Peyer's patch (tissue), 4 donors: ENCODE measurements around the gene UNC5A. TPM values are rescaled to one million over a fixed set of nuclear protein-coding genes. Genes with fewer than 3 reads are reported as not detected.

Experiments
- DNase-seq, 3 donors: peaks; one replicate each; pipeline ENCODE4 v3.0.0-alpha.2; 2017 to 2019
- H3K27ac ChIP-seq, 4 donors: fragments of 200-600 bp; sonication (generic); one replicate each; pipeline ENCODE4 v1.5.1; 2016 to 2019
- H3K27me3 ChIP-seq, 2 donors: fragments of 200-600 bp; sonication (generic); one replicate each; pipeline ENCODE4 v1.5.1; 2019
- H3K36me3 ChIP-seq, 3 donors: fragments of 200-600 bp; sonication (generic); one replicate each; pipeline ENCODE4 v1.5.1; 2016 to 2019
- H3K4me1 ChIP-seq, 4 donors: fragments of 200-600 bp; sonication (generic); one replicate each; pipeline ENCODE4 v1.5.1; 2016 to 2019
- H3K4me3 ChIP-seq, 4 donors: fragments of 200-600 bp; sonication (generic); 1 replicate in 3 of 4; 2 replicates in 1 of 4; pipeline ENCODE4 v1.5.1; 2016 to 2019; ENCODE audit warnings: mild to moderate bottlenecking in 1 of 4
- H3K9me3 ChIP-seq, 4 donors: fragments of 200-600 bp; sonication (generic); one replicate each; pipeline ENCODE4 v1.5.1; 2016 to 2019; ENCODE audit warnings: mild to moderate bottlenecking in 1 of 4
- POLR2A ChIP-seq, 2 donors: fragments of 450-650 bp; IDR thresholded peaks; one replicate each; pipeline ENCODE4 v1.5.1; 2017; ENCODE audit warnings: antibody characterized with exemption in 2 of 2, mild to moderate bottlenecking in 2 of 2, moderate library complexity in 2 of 2
- total RNA-seq, 4 donors: library from RNA; depleted of rRNA; stranded (reverse); fragments of >200 nt; gene quantifications; one replicate each; pipeline ENCODE4 v1.1.0, GENCODE V29; 2016
- TF ChIP-seq, protein P1 (sequence below), 6 experiments: fragments of 450-650 bp in 4 of 6; fragments of 200-600 bp in 2 of 6; sonication (generic) in 1 of 6; IDR thresholded peaks; one replicate each; pipeline ENCODE4 v1.5.1; 2017 to 2019; ENCODE audit warnings: antibody characterized with exemption in 6 of 6, mild to moderate bottlenecking in 3 of 6, moderate library complexity in 1 of 6

Gene UNC5A
- total RNA-seq, 4 donors from 2014 or later: 0.18 TPM; not detected in 3

DNA sequence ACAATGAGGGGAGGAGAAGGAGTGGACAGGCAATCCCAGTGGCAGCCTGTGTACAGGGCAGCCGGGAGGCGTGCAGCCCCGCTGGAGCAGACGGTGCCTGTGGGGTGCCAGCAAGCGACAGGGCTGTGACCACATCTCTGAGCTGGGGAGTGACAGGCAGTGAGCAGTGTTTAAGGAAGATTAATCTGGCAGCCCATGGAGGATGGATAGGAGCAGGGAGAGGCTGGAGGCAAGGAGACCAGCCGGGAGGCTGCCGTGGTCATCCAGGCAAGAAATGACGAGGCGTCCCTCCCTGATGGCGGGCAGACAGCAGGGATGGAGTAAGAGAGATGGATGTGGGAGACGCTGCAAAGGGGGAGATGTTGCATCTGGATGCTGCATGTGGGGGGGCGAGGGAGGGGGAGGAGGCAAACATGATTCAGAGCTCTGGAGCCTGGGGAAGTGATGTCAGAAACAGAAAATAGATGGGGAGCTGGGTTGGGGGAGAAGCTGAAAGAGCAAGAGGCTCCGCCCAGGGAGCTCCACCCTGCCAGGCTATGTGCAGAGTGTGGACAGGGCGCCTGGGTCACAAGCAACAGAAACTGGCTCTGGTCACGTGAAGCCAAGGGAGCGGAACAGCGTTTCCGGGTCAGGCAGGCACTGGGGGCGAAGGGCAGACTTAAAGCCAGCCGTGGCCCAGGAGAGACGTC, 12.6 kb downstream of the UNC5A start:
- Histone ChIP-seq H3K36me3 (no peaks in the 10 kb centered on the region), H3K4me3 (no peak overlapping the region), H3K9me3 (no peaks in the 10 kb centered on the region), H3K27me3 (peaks cover 0 to 5% of the 10 kb centered on the region in 2 donors), H3K27ac (no peak overlapping the region), H3K4me1 (peaks cover 0 to 3% (median 0%) of the 10 kb centered on the region in 4 donors)
- TF ChIP-seq POLR2A (IDR thresholded peaks at IDR 0.05): no peak
- no peak for DNase-seq

DNA sequence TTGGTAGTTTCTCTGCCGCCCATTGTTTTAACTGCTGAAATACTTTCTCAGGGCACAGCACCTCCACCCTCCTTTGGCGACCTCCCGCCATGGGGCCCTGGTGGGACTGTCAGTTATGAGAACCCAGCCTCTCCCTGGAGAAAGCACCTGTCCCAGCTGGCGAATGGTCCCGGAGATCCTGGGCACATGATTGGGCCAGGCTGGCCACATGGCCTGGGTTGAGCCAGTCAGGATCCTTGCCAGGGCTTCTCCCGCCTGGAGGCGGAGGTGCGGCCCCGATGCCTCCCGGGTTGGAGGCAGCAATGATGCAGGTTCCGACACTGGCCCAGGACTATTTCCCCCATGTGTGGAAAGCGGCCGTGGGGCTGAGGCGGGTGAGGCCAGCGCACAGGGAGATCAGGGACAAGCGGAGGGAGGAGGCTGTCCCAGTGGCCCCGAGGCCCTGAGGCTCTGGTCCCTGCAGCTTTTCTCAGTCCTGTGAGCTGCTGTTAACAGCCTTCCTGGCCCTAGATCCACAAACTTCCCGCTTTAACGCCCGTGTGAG, 13.6 kb downstream of the UNC5A start:
- H3K27me3 ChIP-seq: no peaks in the 10 kb centered on the region
- no peak for DNase-seq
- H3K4me1 ChIP-seq: no peaks in the 10 kb centered on the region
- no peaks in the 10 kb centered on the region for H3K36me3 ChIP-seq
- H3K27ac ChIP-seq: no peak overlapping the region
- no peak overlapping the region for H3K4me3 ChIP-seq
- H3K9me3 ChIP-seq: no peaks in the 10 kb centered on the region
- TF ChIP-seq POLR2A (IDR thresholded peaks at IDR 0.05): no peak
- TF ChIP-seq, protein P1, sequence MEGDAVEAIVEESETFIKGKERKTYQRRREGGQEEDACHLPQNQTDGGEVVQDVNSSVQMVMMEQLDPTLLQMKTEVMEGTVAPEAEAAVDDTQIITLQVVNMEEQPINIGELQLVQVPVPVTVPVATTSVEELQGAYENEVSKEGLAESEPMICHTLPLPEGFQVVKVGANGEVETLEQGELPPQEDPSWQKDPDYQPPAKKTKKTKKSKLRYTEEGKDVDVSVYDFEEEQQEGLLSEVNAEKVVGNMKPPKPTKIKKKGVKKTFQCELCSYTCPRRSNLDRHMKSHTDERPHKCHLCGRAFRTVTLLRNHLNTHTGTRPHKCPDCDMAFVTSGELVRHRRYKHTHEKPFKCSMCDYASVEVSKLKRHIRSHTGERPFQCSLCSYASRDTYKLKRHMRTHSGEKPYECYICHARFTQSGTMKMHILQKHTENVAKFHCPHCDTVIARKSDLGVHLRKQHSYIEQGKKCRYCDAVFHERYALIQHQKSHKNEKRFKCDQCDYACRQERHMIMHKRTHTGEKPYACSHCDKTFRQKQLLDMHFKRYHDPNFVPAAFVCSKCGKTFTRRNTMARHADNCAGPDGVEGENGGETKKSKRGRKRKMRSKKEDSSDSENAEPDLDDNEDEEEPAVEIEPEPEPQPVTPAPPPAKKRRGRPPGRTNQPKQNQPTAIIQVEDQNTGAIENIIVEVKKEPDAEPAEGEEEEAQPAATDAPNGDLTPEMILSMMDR (IDR thresholded peaks at IDR 0.05): no peak

DNA sequence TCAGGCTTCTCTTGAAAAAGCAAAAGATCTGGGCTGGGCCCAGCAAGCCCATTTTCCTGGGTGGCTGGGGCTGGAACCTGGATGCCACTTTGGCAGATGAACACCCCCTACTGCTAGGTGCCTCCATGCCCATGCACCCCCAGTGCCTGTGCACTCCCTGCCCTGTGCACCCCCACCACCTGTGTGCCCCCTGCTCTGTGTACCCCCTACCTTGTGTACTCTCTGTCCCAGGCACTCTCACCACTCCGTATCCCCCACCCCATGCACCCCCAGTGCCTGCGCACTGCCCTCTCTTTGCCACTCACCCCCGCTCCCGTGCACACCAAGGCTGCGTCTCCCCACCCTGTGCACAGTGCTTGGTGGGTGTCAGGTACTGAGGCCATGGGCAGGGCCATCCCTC, 14.2 kb downstream of the UNC5A start:
- H3K4me3 ChIP-seq: no peak overlapping the region
- H3K36me3 ChIP-seq: no peaks in the 10 kb centered on the region
- no peak for DNase-seq
- H3K9me3 ChIP-seq: no peaks in the 10 kb centered on the region
- H3K4me1 ChIP-seq: no peaks in the 10 kb centered on the region
- H3K27ac ChIP-seq: no peak overlapping the region
- H3K27me3 ChIP-seq: no peaks in the 10 kb centered on the region
- TF ChIP-seq, protein P1 (IDR thresholded peaks at IDR 0.05): no peak
- no peak for TF ChIP-seq POLR2A (IDR thresholded peaks at IDR 0.05)

DNA sequence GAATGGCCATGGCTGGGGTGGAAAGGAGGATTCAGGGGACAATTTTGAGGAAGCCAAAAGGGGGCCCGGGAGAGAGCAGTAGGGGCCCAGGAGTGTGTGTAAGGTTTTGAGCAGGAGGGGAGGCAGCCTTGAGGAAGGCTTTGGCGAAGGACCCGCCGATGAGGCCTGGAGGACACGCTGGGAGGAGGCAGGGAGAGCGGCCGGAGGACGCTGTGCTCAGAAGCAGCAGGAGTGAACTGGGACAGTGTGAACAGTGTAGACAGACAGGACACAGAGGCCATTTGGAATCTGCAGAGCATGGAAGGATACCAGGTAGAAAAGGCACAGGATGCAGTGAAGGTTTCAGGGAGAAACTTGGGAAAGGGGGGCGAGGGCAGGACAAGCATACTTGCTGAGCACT, 14.9 kb downstream of the UNC5A start:
- DNase-seq: no peak
- Histone ChIP-seq H3K4me1 (no peaks in the 10 kb centered on the region), H3K4me3 (no peak overlapping the region), H3K27ac (no peak overlapping the region), H3K27me3 (no peaks in the 10 kb centered on the region), H3K36me3 (no peaks in the 10 kb centered on the region), H3K9me3 (no peaks in the 10 kb centered on the region)
- TF ChIP-seq POLR2A (IDR thresholded peaks at IDR 0.05): no peak
- TF ChIP-seq, protein P1 (IDR thresholded peaks at IDR 0.05): no peak

DNA sequence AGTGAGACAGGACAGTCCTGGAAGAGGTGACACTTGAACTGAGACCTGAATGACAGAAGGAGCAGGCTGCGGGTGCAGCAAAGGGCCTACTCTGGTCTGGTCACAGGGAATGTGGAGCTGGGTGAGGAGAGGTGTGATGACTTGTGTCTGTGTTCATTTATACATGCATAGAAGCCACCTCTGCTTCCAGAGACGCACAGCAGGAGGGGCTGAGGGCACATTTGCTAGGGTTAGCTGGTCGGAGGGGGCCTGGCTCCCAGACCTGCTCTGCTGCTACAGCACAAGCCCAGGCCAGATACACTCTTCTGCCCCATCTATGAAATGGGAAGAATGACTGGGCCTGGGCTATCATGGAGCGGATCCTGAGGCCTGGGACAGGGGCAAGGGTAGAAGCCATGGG, 15.6 kb downstream of the UNC5A start:
- no peaks in the 10 kb centered on the region for H3K27me3 ChIP-seq
- TF ChIP-seq, protein P1 (IDR thresholded peaks at IDR 0.05): no peak
- no peak for TF ChIP-seq POLR2A (IDR thresholded peaks at IDR 0.05)
- H3K4me3 ChIP-seq: no peak overlapping the region
- DNase-seq: no peak
- no peaks in the 10 kb centered on the region for H3K36me3 ChIP-seq
- no peaks in the 10 kb centered on the region for H3K9me3 ChIP-seq
- H3K27ac ChIP-seq: no peak overlapping the region
- H3K4me1 ChIP-seq: no peaks in the 10 kb centered on the region

DNA sequence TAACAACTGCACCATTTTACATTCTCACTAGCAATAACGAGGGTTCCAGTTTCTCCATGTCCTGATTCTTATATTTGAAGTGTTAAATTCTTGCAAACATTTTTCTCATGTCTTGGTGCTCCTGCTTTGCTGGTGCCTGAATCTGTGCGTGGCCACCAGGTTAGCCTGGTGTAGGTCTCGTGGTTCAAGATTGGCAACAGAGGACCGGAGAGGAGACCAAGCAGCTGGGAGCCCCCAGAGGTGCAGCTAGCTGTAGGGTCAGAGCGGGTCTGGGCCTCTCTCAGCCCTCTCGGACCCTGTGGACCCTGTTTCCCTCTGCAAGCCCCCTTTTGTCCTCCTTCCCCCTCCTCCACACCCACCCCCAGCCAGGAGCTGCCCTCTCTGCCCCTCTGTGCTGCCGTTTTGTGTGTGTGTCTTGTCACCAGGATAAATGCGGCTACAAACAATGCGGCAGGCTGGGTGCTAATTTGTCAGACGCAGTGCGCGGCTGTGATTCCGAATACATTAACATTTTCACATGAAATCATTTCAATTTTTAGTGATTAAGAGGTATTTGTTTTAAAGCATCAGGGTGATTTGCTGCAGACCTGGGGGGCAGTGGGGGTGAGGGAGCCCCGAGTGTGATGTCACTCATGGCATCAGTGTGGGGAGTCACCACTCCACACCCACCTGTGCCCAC, 17.5 kb downstream of the UNC5A start:
- DNase-seq: no peak
- Histone ChIP-seq H3K9me3 (no peaks in the 10 kb centered on the region), H3K27me3 (no peaks in the 10 kb centered on the region), H3K27ac (no peak overlapping the region), H3K4me3 (no peak overlapping the region), H3K36me3 (no peaks in the 10 kb centered on the region), H3K4me1 (no peaks in the 10 kb centered on the region)
- TF ChIP-seq POLR2A (IDR thresholded peaks at IDR 0.05): no peak
- TF ChIP-seq, protein P1 (IDR thresholded peaks at IDR 0.05): no peak
